ENCODE measurements around the gene PRDM4.
"Not testable (repeated sequence)": the region's sequence is repeated elsewhere in the genome, so short reads cannot be mapped to it uniquely, and the experiment has no call there.

Gene PRDM4

GRCh38 chr12:107765316-107765715 is 4.4 kb upstream of the PRDM4 start:
- no peak for DNase-seq

- no peak for DNase-seq
Measured at GRCh38 chr12:107764626-107765025, 3.7 kb upstream of the PRDM4 start.

GRCh38 chr12:107762874-107763273 is 1.9 kb upstream of the PRDM4 start:
- no peak for DNase-seq

GRCh38 chr12:107761502-107761904 is 566 bp upstream of the PRDM4 start:
- DNase-seq: no peak

GRCh38 chr12:107760207-107760808 is 629 bp downstream of the PRDM4 start:
- no peak for DNase-seq

GRCh38 chr12:107759410-107759809 is 1.5 kb downstream of the PRDM4 start:
- no peak for DNase-seq

GRCh38 chr12:107749083-107749482 is 11.9 kb downstream of the PRDM4 start:
- DNase-seq: no peak

GRCh38 chr12:107748472-107748871 is 12.5 kb downstream of the PRDM4 start:
- DNase-seq: no peak

GRCh38 chr12:107736914-107737313 is 24.0 kb downstream of the PRDM4 start:
- no peak for DNase-seq

- DNase-seq: no peak
Measured at GRCh38 chr12:107735763-107736162, 25.2 kb downstream of the PRDM4 start.

- DNase-seq: no peak
Measured at GRCh38 chr12:107734139-107734538, 26.8 kb downstream of the PRDM4 start.

- no peak for DNase-seq
Measured at GRCh38 chr12:107732365-107732764, 28.6 kb downstream of the PRDM4 start.

- no peak for DNase-seq
Measured at GRCh38 chr12:107731366-107731765, 29.6 kb downstream of the PRDM4 start.

GRCh38 chr12:107730618-107731341 is 30.2 kb downstream of the PRDM4 start:
- DNase-seq: no peak

- not testable (repeated sequence) for DNase-seq
Measured at GRCh38 chr12:107727742-107728141, 33.2 kb downstream of the PRDM4 start.

GRCh38 chr12:107727327-107727726 is 33.6 kb downstream of the PRDM4 start:
- DNase-seq: not testable (repeated sequence)

- no peak for DNase-seq
Measured at GRCh38 chr12:107718606-107719005, 42.3 kb downstream of the PRDM4 start.

GRCh38 chr12:107715780-107716179 is 45.2 kb downstream of the PRDM4 start:
- no peak for DNase-seq

GRCh38 chr12:107705522-107705921 is 55.4 kb downstream of the PRDM4 start:
- not testable (repeated sequence) for DNase-seq

- DNase-seq: no peak
Measured at GRCh38 chr12:107704041-107704440, 56.9 kb downstream of the PRDM4 start.

- DNase-seq: no peak
Measured at GRCh38 chr12:107702106-107702505, 58.8 kb downstream of the PRDM4 start.

GRCh38 chr12:107695772-107696171 is 65.2 kb downstream of the PRDM4 start:
- not testable (repeated sequence) for DNase-seq

GRCh38 chr12:107685360-107686248 is 75.3 kb downstream of the PRDM4 start, which contains the start of gene PWP1:
PWP1 (plus strand) TSS chr12:107685799; CDS start chr12:107685900, 101 bp downstream.
- DNase-seq: peak; percentile 60

- peak; percentile 34 for DNase-seq
Measured at GRCh38 chr12:107684990-107685359, 76.0 kb downstream of the PRDM4 start.

Data from DMS 273 treated with DMSO at 0.1 percent for 48 hours (cell line).